HEK293T (cell line): ENCODE data around the gene PARP8.

Experiments
- CTCF ChIA-PET: fragments of 350-600 bp; formaldehyde crosslinking; extraction: SDS; loops from one replicate; lab custom pipeline; 2021; ENCODE audit warnings: antibody characterized with exemption, inconsistent platforms; lab: Yijun Ruan, JAX
- POLR2A ChIA-PET: fragments of 350-600 bp; formaldehyde crosslinking; extraction: SDS; loops from one replicate; lab custom pipeline; 2020; ENCODE audit warnings: antibody characterized with exemption, inconsistent platforms; lab: Yijun Ruan, JAX
- DNase-seq: peaks from one replicate; pipeline ENCODE4 v3.0.0; 2012; ENCODE audit warnings: mixed read lengths; ENCODE audit errors: extremely low spot score
- ARNT ChIP-seq: fragments of 450-650 bp; IDR thresholded peaks from 2 replicates; pipeline ENCODE4 v1.6.1; 2017; ENCODE audit warnings: mild to moderate bottlenecking
- BHLHE40 ChIP-seq: fragments of 450-650 bp; IDR thresholded peaks from 2 replicates; pipeline ENCODE4 v1.6.1; 2016; ENCODE audit warnings: mild to moderate bottlenecking, moderate library complexity, borderline replicate concordance
- CTBP1 ChIP-seq: fragments of 450-650 bp; IDR thresholded peaks from 2 replicates; pipeline ENCODE4 v1.6.1; 2016; ENCODE audit warnings: borderline replicate concordance
- ELF4 ChIP-seq: fragments of 450-650 bp; IDR thresholded peaks from 2 replicates; pipeline ENCODE4 v1.6.1; 2017; ENCODE audit warnings: antibody characterized with exemption
- FOXA1 ChIP-seq: fragments of 450-650 bp; IDR thresholded peaks from 2 replicates; pipeline ENCODE4 v1.6.1; 2016; ENCODE audit warnings: mild to moderate bottlenecking
- FOXK2 ChIP-seq: fragments of 450-650 bp; IDR thresholded peaks from 2 replicates; pipeline ENCODE4 v1.6.1; 2016; ENCODE audit warnings: mild to moderate bottlenecking
- FOXM1 ChIP-seq: fragments of 450-650 bp; IDR thresholded peaks from 2 replicates; pipeline ENCODE4 v1.6.1; 2017; ENCODE audit warnings: mild to moderate bottlenecking, borderline replicate concordance
- HDGF ChIP-seq: fragments of 450-650 bp; IDR thresholded peaks from 2 replicates; pipeline ENCODE4 v1.6.1; 2017; ENCODE audit warnings: antibody characterized with exemption, borderline replicate concordance
- L3MBTL2 ChIP-seq: fragments of 450-650 bp; conservative IDR thresholded peaks from 2 replicates; pipeline ENCODE4 v1.6.1; 2016; ENCODE audit warnings: mild to moderate bottlenecking
- LEF1 ChIP-seq: fragments of 450-650 bp; IDR thresholded peaks from 2 replicates; pipeline ENCODE4 v1.6.1; 2017; ENCODE audit warnings: mild to moderate bottlenecking, borderline replicate concordance
- NFRKB ChIP-seq: fragments of 450-650 bp; IDR thresholded peaks from 2 replicates; pipeline ENCODE4 v1.6.1; 2016; ENCODE audit warnings: mild to moderate bottlenecking, moderate library complexity
- PKNOX1 ChIP-seq: fragments of 450-650 bp; IDR thresholded peaks from 2 replicates; pipeline ENCODE4 v1.6.1; 2016
- SP1 ChIP-seq: fragments of 450-650 bp; IDR thresholded peaks from 2 replicates; pipeline ENCODE4 v1.6.1; 2017
- SUZ12 ChIP-seq: fragments of 450-650 bp; IDR thresholded peaks from 2 replicates; pipeline ENCODE4 v1.6.1; 2016; ENCODE audit warnings: mild to moderate bottlenecking
- TARDBP ChIP-seq: fragments of 450-650 bp; IDR thresholded peaks from 2 replicates; pipeline ENCODE4 v1.6.1; 2016
- ZNF384 ChIP-seq: fragments of 450-650 bp; IDR thresholded peaks from 2 replicates; pipeline ENCODE4 v1.6.1; 2016

PARP8 gene

GRCh38 chr5:50867140-50867539 is 200.7 kb downstream of the PARP8 start:
- POLR2A ChIA-PET: no interaction called here
- no peak for TF ChIP-seq ELF4
- no peak for TF ChIP-seq SP1
- no peak for TF ChIP-seq NFRKB
- no peak for TF ChIP-seq FOXM1
- no peak for TF ChIP-seq ZNF384
- no peak for TF ChIP-seq FOXA1
- no peak for TF ChIP-seq FOXK2
- no peak for TF ChIP-seq HDGF
- no peak for TF ChIP-seq BHLHE40
- no peak for TF ChIP-seq L3MBTL2
- TF ChIP-seq TARDBP: no peak
- TF ChIP-seq CTBP1: no peak
- CTCF ChIA-PET: no interaction called here
- DNase-seq: no peak

- no peak for DNase-seq
- ChIA-PET POLR2A (no interaction called here), CTCF (no interaction called here)
- TF ChIP-seq HDGF (no peak), LEF1 (no peak), PKNOX1 (no peak), ZNF384 (no peak), FOXM1 (no peak), NFRKB (no peak), ARNT (no peak)
Measured at GRCh38 chr5:50873595-50874277, 207.3 kb downstream of the PARP8 start.

- CTCF ChIA-PET: no interaction called here
- DNase-seq: no peak
- POLR2A ChIA-PET: no interaction called here
- no peak for TF ChIP-seq LEF1
- no peak for TF ChIP-seq L3MBTL2
- TF ChIP-seq HDGF: no peak
- TF ChIP-seq PKNOX1: no peak
- TF ChIP-seq ARNT: no peak
- TF ChIP-seq ELF4: no peak
- TF ChIP-seq SP1: no peak
- TF ChIP-seq FOXK2: no peak
- no peak for TF ChIP-seq FOXA1
- no peak for TF ChIP-seq CTBP1
- TF ChIP-seq NFRKB: no peak
- no peak for TF ChIP-seq SUZ12
- no peak for TF ChIP-seq TARDBP
- TF ChIP-seq BHLHE40: no peak
- no peak for TF ChIP-seq FOXM1
- no peak for TF ChIP-seq ZNF384
Measured at GRCh38 chr5:50874306-50875001, 208.0 kb downstream of the PARP8 start.

GRCh38 chr5:50875002-50875344 is 208.5 kb downstream of the PARP8 start:
- ChIA-PET POLR2A (no interaction called here), CTCF (no interaction called here)
- no peak for TF ChIP-seq SUZ12
- TF ChIP-seq HDGF: no peak
- no peak for TF ChIP-seq ELF4
- TF ChIP-seq CTBP1: no peak
- no peak for TF ChIP-seq FOXM1
- no peak for TF ChIP-seq LEF1
- no peak for TF ChIP-seq FOXA1
- TF ChIP-seq TARDBP: no peak
- no peak for TF ChIP-seq FOXK2
- no peak for TF ChIP-seq ZNF384
- TF ChIP-seq BHLHE40: no peak
- TF ChIP-seq SP1: no peak
- no peak for TF ChIP-seq PKNOX1
- TF ChIP-seq L3MBTL2: no peak
- TF ChIP-seq NFRKB: no peak
- DNase-seq: no peak

GRCh38 chr5:50878470-50878869 is 212.0 kb downstream of the PARP8 start:
- no peak for DNase-seq
- TF ChIP-seq ZNF384 (no peak), FOXK2 (no peak), L3MBTL2 (no peak), SP1 (no peak)
- ChIA-PET CTCF (no interaction called here), POLR2A (no interaction called here)

- no peak for DNase-seq
- POLR2A ChIA-PET: no interaction called here
- CTCF ChIA-PET: no interaction called here
- no peak for TF ChIP-seq SUZ12
- no peak for TF ChIP-seq LEF1
- no peak for TF ChIP-seq ELF4
- no peak for TF ChIP-seq FOXA1
- no peak for TF ChIP-seq ZNF384
- TF ChIP-seq FOXM1: no peak
- no peak for TF ChIP-seq HDGF
- TF ChIP-seq BHLHE40: no peak
- TF ChIP-seq ARNT: no peak
- no peak for TF ChIP-seq TARDBP
- TF ChIP-seq PKNOX1: no peak
- TF ChIP-seq SP1: no peak
- TF ChIP-seq NFRKB: no peak
- TF ChIP-seq FOXK2: no peak
- TF ChIP-seq CTBP1: no peak
- no peak for TF ChIP-seq L3MBTL2
Measured at GRCh38 chr5:50881407-50881806, 215.0 kb downstream of the PARP8 start.
